ENCODE results near the gene ANO7.

ANO7 gene

GRCh38 chr2:241187101-241187917 is 1.2 kb upstream of the ANO7 start:
- peak overlapping the region; percentile 65; the same call in 1 of the 2 replicates for H3K27ac ChIP-seq
- no peak for TF ChIP-seq ZFX (IDR thresholded peaks at IDR 0.05)
- TF ChIP-seq, protein P1, sequence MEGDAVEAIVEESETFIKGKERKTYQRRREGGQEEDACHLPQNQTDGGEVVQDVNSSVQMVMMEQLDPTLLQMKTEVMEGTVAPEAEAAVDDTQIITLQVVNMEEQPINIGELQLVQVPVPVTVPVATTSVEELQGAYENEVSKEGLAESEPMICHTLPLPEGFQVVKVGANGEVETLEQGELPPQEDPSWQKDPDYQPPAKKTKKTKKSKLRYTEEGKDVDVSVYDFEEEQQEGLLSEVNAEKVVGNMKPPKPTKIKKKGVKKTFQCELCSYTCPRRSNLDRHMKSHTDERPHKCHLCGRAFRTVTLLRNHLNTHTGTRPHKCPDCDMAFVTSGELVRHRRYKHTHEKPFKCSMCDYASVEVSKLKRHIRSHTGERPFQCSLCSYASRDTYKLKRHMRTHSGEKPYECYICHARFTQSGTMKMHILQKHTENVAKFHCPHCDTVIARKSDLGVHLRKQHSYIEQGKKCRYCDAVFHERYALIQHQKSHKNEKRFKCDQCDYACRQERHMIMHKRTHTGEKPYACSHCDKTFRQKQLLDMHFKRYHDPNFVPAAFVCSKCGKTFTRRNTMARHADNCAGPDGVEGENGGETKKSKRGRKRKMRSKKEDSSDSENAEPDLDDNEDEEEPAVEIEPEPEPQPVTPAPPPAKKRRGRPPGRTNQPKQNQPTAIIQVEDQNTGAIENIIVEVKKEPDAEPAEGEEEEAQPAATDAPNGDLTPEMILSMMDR (conservative IDR thresholded peaks at IDR 0.05) = no peak

GRCh38 chr2:241187918-241188234 is 601 bp upstream of the ANO7 start:
- TF ChIP-seq, protein P1 (conservative IDR thresholded peaks at IDR 0.05) = no peak
- TF ChIP-seq ZFX (IDR thresholded peaks at IDR 0.05) = no peak
- H3K27ac ChIP-seq = peak overlapping the region; percentile 65

GRCh38 chr2:241189093-241189855 is 797 bp downstream of the ANO7 start:
- peak overlapping the region; percentile 65 for H3K27ac ChIP-seq
- no peak for TF ChIP-seq ZFX (IDR thresholded peaks at IDR 0.05)
- TF ChIP-seq, protein P1 (conservative IDR thresholded peaks at IDR 0.05) = no peak

DNA sequence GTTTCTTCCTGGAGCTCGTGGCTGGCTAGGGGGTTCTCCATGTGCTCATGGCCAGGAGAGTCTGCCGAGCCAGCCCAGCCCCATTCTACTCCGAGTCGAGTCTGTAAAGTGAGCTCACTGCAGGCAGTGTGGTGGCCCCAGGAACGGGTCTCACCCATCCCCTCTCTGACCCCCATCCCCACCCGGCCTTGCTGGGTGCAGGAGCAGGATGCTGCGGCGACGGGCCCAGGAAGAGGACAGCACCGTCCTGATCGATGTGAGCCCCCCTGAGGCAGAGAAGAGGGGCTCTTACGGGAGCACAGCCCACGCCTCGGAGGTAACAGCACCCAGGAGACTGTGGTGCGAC is 1.4 kb downstream of the ANO7 start:
- no peak for TF ChIP-seq ZFX (IDR thresholded peaks at IDR 0.05)
- TF ChIP-seq, protein P1 (conservative IDR thresholded peaks at IDR 0.05) = no peak
- no peak overlapping the region; the same call in 1 of the 2 replicates for H3K27ac ChIP-seq

DNA sequence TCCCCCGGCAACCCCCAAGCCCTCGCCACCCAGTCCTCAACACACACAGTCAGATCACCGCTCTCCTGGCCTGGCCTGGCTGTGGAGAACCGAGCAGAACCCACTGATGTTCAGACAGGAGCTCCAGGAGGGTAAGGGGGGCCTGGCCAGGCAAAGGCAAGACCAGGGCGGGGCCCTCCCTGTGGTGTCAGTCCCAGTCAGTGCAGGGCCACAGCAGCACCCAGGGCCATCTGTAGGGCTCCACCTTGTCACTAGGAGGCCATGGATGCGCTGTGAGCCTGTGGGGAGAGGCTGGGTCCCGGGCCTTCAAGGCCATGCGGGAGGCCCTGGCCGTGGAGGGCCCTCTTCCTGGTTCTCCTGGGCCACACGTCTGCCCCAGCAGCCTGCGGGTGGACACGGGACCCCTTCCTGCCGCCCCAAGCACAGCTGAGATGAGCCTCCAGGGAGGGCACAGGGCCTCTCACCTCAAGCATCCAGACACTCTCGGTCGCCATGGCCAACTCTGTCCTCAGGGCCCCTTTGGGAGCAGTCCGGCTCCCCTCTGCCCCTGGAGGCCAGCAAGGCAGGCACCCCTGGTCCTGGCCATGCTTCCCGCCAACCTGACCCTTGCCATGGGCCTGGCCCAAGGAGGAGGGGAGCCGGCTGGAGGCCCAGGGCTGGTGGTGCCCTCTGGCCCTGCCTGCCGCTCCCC is 2.0 kb downstream of the ANO7 start:
- TF ChIP-seq ZFX (IDR thresholded peaks at IDR 0.05) = no peak
- TF ChIP-seq, protein P1 (conservative IDR thresholded peaks at IDR 0.05) = no peak
- H3K27ac ChIP-seq = no peak overlapping the region

DNA sequence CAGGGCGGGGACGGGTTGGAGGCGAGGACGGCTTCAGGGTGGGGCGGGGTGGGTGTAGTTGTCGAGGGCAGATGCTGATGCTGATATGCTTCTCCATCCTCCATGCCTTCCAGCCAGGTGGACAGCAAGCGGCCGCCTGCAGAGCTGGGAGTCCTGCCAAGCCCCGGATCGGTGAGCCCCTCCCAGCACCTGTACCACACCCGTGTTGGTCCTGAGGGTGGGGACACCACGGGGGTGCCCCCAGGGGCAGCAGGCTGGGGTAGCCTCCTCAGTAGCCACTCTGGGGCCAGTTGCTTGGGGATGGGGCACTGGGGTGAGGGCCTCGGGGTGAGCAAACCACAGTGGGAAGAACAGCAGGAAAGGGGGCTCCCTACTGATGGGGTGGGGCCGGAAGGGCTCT is 2.6 kb downstream of the ANO7 start:
- H3K27ac ChIP-seq = no peak overlapping the region
- TF ChIP-seq ZFX (IDR thresholded peaks at IDR 0.05) = no peak
- TF ChIP-seq, protein P1 (conservative IDR thresholded peaks at IDR 0.05) = no peak

GRCh38 chr2:241193271-241193670 is 4.8 kb downstream of the ANO7 start:
- TF ChIP-seq, protein P1 (conservative IDR thresholded peaks at IDR 0.05) = no peak
- TF ChIP-seq ZFX (IDR thresholded peaks at IDR 0.05) = no peak
- H3K27ac ChIP-seq = no peak overlapping the region

Data from C4-2B (cell line).